GM19455 (cell line): Measurements from ENCODE around the gene OXT.
A peak's percentile ranks its signal among the peaks of the same experiment; 100 is the strongest.
"Not testable (repeated sequence)": the region's sequence is repeated elsewhere in the genome, so short reads cannot be mapped to it uniquely, and the experiment has no call there.

Experiments
- ATAC-seq: cut with Tn5 transposase; IDR thresholded peaks from one replicate; pipeline ENCODE4 v1.9.1; 2021; ENCODE audit not compliant: unreplicated experiment

OXT gene

DNA sequence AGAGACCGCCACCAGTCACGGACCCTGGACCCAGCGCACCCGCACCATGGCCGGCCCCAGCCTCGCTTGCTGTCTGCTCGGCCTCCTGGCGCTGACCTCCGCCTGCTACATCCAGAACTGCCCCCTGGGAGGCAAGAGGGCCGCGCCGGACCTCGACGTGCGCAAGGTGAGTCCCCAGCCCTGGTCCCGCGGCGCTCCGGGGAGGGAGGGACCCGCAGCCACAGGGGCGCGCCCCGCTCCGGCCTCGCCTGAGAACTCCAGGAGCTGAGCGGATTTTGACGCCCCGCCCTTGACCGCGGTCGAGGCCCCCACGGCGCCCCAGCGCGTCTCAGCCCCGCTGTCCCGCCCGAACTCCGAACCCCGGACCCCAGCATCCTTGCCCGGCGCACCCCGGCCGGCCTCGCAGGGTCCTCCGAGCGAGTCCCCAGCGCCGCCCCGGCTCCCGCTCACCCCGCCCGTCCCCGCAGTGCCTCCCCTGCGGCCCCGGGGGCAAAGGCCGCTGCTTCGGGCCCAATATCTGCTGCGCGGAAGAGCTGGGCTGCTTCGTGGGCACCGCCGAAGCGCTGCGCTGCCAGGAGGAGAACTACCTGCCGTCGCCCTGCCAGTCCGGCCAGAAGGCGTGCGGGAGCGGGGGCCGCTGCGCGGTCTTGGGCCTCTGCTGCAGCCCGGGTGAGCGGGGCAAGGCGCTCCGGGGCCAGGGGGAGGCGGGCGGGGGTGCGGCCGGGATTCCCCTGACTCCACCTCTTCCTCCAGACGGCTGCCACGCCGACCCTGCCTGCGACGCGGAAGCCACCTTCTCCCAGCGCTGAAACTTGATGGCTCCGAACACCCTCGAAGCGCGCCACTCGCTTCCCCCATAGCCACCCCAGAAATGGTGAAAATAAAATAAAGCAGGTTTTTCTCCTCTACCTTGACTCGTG is at the start of gene OXT:
OXT (plus strand) TSS at position 11 of the 920 bp plus-strand sequence; CDS start at position 47, 36 bp downstream.
- ATAC-seq = no peak

GRCh38 chr20:3021777-3022176 is 49.6 kb upstream of the OXT start:
- no peak for ATAC-seq

DNA sequence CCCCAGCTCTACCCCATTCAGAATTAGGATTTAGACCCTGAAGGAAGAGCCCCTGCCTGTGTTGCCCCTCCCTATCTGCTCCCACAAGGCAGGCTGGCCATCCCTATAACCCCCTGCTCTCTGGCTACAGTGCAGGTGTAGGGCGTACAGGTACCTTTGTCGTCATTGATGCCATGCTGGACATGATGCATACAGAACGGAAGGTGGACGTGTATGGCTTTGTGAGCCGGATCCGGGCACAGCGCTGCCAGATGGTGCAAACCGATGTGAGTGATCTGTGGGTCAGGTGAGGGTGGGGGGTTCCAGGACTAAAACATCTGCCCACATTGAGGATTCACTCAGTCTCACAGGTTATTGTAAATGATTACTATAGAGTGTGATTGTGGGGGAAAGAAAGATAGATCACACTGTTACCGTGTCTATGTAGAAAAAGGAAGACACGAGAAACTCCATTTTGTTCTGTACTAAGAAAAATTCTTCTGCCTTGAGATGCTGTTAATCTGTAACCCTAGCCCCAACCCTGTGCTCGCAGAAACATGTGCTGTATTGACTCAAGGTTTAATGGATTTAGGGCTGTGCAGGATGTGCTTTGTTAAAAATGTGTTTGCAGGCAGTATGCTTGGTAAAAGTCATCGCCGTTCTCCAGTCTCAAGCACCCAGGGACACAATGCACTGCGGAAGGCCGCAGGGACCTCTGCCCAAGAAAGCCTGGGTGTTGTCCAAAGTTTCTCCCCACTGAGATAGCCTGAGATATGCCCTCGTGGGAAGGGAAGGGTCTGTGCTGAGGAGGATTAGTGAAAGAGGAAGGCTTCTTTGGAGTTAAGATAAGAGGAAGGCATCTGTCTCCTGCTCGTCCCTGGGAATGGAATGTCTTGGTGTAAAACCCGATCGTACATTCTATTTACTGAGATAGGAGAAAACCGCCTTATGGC is 48.6 kb upstream of the OXT start:
- ATAC-seq = not testable (repeated sequence)

DNA sequence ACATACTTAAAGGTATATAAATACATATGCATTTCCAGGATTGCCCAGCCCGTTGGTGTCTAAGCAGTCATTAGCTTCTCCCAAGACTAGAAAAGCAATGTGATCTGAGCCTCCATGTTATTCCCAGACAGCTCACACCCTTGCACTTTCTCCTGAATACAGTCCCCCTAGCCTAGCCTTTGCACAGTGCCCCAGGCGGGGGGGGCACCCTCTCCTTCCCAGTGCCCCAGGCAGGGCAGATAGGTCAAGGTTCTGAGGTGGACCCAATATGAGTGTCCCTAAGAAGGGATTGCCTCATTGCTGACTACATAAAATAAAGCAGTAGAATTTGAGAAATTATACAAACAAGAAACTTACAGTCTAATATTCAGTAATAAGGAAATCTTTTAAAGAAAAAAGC is 43.4 kb upstream of the OXT start:
- no peak for ATAC-seq

- ATAC-seq = no peak
Measured at GRCh38 chr20:3031524-3032147, 39.8 kb upstream of the OXT start.

DNA sequence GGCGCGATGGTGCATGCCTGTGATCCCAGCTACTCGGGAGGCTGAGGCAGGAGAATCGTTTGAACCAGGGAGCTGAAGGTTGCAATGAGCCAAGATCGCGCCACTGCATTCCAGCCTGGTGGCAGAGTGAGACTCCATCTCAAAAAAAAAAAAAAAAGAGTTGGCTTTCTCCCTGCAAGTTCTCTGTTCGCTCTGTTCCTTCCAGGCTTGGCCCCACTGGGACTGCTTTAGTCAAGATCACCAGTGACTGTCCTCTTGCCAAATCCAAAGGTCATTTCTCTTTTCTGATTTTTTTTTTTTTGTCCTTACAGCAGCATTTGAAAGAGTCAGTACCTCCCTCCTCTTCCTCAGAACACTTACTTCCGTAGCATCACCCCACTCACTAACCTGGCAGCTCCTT is 38.8 kb upstream of the OXT start:
- no peak for ATAC-seq

- no peak for ATAC-seq
Measured at GRCh38 chr20:3037654-3038053, 33.8 kb upstream of the OXT start.

GRCh38 chr20:3038454-3038853 is 33.0 kb upstream of the OXT start:
- no peak for ATAC-seq

DNA sequence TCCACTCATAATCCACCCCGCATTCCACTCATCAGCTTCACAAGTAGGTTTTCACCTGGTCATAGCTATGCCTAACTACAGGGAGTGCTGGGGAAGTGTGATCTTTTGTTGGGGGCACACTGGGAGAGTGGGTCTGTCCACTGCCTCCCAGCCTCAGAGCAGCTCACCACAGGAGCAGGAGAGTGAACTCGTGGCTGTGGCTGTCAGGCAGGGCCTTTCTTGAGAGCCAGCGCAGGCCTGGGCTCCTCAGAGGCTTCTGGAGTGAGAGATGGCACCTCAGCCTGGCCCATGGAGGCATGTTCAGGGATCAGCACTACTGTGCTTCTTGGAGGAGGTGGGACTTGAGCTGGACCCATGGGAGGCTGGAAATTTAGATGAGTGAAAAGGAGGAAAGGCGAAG is 32.0 kb upstream of the OXT start:
- ATAC-seq = no peak

DNA sequence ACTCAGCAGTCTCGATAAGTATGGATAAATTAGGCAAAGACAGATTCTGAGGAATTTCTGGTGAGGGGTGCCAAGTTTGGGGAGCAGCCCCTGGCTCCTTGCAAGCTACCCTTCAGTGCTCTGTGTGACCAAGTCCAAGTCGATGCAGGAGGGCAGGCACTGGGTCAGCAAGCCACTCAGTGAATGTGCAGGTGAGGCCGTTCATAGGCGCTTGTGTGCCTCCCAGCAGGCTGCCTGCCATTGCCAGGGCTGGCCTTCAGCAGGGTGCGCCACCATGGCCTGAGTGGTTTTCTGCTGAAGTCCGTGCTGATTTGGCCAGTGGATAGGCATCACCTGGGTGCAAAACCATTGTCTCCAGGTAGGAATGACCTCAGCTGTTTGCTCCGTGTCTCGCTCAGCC is 31.3 kb upstream of the OXT start:
- no peak for ATAC-seq

GRCh38 chr20:3041854-3042409 is 29.5 kb upstream of the OXT start:
- no peak for ATAC-seq

DNA sequence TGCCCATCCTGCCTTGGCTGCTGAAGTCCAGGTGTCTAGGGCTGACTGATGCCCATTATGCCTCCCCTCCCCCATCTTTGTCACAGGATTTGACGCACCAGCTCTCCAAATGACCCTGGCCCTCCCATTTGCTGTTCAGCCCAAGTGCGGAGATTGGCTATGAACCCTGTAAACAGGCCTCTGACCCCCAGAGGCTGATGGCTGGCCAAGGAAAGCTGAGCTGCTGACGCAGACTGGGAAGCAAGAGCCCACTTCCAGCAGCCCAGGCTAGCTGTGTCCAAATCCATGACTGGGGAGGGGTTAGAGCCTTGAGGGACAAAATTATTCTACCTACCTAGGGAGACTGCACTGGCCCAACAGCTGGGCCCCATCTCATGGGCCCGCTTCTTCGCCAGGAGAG is 28.8 kb upstream of the OXT start:
- no peak for ATAC-seq

- no peak for ATAC-seq
Measured at GRCh38 chr20:3043322-3043721, 28.1 kb upstream of the OXT start, which contains the start of gene GNRH2. Gene GNRH2 (plus strand): TSS chr20:3043622. CDS start chr20:3044415, 793 bp downstream.

DNA sequence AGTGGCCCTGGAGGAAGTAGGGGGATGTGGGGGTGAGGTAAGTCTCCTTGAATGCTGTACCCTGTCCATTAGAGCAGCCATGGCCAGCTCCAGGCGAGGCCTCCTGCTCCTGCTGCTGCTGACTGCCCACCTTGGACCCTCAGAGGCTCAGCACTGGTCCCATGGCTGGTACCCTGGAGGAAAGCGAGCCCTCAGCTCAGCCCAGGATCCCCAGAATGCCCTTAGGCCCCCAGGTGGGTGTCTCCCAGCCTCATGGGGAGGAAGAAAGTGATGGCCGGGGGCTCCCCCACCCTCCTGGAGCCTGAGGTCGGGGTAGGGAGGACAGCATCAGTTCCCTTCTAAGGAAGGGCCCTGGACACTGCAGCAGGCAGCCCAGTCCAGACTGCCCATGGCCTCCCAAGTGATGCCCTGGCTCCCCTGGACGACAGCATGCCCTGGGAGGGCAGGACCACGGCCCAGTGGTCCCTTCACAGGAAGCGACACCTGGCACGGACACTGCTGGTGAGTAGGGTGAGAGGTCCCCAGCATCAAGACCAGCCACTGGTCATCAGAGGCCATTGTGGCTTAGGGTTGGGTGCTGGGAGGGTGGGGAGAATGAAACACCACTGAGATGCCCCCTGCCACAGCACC is 27.0 kb upstream of the OXT start:
- ATAC-seq = no peak

- peak; percentile 39 for ATAC-seq
Measured at GRCh38 chr20:3045042-3045815, 26.2 kb upstream of the OXT start.

DNA sequence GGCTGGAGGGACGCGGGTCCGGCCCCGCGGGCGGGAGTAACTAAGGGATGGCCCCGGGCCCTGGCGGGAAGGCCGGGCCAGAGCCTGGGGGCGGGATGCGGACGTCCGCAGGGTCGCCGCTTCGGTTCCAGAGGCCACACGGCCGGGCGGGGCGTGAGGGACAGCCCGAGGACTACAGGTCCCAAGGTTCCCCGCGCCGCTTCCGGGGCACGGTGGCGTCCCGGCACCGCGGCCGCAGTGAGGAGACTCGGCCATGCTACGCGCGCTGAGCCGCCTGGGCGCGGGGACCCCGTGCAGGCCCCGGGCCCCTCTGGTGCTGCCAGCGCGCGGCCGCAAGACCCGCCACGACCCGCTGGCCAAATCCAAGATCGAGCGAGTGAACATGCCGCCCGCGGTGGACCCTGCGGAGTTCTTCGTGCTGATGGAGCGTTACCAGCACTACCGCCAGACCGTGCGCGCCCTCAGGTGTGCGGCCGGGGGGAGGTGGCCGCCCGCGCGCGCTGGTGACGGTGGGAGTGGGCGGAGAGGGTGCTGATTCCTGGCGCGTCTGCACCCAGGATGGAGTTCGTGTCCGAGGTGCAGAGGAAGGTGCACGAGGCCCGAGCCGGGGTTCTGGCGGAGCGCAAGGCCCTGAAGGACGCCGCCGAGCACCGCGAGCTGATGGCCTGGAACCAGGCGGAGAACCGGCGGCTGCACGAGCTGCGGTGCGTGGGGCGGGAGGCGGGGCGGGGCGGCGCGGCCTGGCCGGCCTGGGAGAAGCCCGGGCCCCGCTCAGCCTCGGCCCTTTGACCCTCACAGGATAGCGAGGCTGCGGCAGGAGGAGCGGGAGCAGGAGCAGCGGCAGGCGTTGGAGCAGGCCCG is 25.4 kb upstream of the OXT start, which contains the start of gene MRPS26:
MRPS26 (plus strand) TSS at position 237 of the 861 bp plus-strand sequence; CDS start at position 254, 17 bp downstream.
- peak; percentile 90 for ATAC-seq

- peak; percentile 19 for ATAC-seq
Measured at GRCh38 chr20:3046677-3047462, 24.6 kb upstream of the OXT start.
